Right ventricle myocardium superior (tissue), 1 donor: ENCODE data around the gene DYRK1A. TPM values are rescaled to one million over a fixed set of nuclear protein-coding genes. Genes with fewer than 3 reads are reported as not detected.

Source experiments
- ATAC-seq: fragments of 200-7000 bp; cut with Tn5 transposase; one replicate; pipeline ENCODE4 v1.9.1; 2020; ENCODE audit warnings: mild to moderate bottlenecking; ENCODE audit not compliant: poor library complexity
- DNase-seq: peaks from one replicate; pipeline ENCODE4 v3.0.0-alpha.2; 2020
- intact Hi-C: fragments of 100-400 bp; cut with DNase I; formaldehyde crosslinking; loops from one replicate; pipeline ENCODE4 v1.11.2; 2022
- total RNA-seq: library from RNA; stranded (reverse); fragmentation: NEBNext Ultra II Directional; extraction: Animal tissue kit (Norgen Biotek cat#: 25700); gene quantifications from one replicate; pipeline ENCODE4 v1.2.1, GENCODE V29; 2021
- donor health status: DM: no; HTN: yes; CAD: no; lungs with severe emphysema.

DYRK1A gene
- total RNA-seq, 1 donor from 2014 or later: 62.7 TPM

DNA sequence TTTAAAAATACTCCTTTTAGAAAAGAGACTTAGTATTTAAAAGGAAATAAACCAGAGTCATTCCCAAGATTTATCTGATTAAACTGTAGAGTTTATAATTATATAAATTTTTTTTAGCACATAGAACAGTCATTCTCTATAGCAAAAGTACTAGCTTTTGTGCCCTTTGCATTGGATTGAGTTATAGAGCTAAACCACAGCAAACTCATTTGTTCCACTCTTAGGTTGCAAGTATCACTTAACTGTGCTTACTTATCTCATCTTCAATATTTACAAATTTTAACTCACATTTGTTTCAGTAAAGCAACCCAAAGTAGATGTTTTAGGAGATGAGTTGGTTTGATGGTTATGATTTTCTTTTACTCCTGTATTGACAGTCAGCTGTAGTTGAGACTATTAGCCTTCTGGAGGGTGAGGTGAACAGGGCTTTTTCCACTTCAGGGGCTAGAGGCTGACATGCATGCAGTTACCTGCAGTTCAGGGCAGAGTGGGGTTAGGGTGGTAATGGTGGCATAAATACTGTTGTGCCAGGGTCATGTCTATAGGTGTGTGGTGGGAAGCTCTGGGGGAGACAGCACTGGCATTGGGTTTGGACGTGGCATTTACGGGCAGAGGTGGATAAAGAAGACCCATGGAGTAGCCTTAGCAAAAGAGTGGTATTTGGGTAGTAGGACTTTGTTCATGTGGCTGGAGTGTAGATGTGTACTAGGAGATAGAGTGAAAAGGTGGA is 42.1 kb downstream of the DYRK1A start:
- ATAC-seq: no peak
- intact Hi-C loops: no loop called here
- DNase-seq: no peak

DNA sequence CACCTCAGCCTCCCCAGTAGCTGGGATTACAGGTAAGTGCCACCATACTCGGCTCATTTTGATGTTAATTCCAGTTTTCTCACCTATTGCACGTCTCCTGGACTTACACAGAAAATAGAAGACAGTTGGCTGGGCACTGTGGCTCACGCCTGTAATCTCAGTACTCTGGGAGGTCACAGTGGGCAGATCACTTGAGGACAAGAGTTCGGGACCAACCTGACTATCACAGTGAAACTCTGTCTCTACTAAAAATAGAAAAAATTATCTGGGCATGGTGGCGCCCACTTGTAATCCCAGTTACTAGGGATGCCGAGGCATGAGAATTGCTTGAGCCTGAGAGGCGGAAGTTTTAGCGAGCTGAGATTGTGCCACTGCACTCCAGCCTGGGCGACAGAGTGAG is 44.1 kb downstream of the DYRK1A start:
- intact Hi-C loops: no loop called here
- ATAC-seq (no peak), DNase-seq (no peak)

DNA sequence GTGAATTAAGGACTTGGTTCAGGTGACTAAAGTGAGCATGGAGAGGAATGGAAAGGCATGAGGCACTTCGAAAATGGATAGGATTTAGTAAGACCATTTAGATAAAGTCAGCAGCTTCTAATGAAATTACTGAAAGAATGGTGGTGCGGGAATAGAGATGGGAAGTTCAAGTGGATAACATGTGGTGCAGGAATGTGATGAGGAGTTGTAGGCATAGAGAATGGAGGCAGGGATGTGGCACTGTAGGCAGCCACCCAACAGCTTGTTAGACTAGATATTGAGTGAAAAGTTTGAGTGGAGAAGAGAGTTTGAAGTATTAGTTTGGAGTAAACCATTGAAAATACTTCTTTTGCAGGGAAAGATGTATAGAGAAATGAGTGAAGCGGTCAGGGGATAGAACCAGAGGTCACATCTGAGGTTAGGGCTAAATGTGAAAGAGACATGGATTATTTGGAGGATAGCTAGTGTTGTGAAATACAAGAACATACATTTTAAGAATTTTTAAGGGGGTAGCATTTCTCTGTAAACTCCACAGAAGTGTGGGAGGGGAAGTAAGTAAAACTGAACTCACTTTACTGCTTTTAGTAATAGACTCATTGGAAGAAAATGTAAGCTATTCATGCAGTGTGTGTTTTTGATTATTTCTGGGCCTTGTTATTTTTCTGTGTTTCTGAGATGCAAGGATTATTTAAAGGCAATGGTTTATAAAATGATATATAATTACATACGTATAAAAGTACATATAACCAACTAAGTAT is 46.2 kb downstream of the DYRK1A start:
- ATAC-seq: no peak
- intact Hi-C loops: no loop called here

DNA sequence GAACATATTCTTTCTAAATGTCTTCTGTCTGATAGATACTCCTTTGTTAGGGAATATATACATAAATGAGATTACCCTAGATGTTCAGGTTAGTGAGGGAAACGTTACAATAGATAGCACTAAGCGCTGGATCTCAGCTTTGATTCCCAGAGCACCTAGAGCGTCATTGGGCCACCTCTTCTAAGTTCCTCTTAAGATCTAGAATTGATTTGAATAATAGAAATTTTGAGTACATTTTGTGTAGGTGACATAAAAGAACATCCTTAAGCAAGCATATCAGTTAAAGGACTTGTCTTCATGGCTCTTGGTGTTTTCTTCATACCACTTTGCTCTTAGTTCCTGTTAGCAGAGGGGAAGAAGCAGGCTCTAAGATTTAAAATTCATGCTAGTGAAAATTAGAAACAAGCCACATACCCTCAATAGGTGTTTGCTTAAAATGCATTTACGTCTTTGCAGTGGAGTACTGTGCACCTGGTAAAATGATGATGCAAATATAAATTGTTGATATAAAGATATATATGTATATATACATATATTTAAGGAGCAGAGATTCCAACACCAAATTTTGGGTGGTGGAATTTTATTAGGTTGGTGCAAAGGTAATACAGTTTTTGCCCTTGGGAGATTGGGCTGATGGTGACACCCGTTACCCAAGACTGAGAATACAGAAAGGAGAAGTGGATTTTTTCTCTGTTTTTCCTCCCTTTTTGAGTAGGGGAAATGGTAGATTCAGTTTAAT is 47.1 kb downstream of the DYRK1A start:
- DNase-seq: no peak
- ATAC-seq: no peak
- intact Hi-C loops: no loop called here

More for the DNA sequence above, 46.2 kb downstream of the DYRK1A start:
- no peak for DNase-seq

DNA sequence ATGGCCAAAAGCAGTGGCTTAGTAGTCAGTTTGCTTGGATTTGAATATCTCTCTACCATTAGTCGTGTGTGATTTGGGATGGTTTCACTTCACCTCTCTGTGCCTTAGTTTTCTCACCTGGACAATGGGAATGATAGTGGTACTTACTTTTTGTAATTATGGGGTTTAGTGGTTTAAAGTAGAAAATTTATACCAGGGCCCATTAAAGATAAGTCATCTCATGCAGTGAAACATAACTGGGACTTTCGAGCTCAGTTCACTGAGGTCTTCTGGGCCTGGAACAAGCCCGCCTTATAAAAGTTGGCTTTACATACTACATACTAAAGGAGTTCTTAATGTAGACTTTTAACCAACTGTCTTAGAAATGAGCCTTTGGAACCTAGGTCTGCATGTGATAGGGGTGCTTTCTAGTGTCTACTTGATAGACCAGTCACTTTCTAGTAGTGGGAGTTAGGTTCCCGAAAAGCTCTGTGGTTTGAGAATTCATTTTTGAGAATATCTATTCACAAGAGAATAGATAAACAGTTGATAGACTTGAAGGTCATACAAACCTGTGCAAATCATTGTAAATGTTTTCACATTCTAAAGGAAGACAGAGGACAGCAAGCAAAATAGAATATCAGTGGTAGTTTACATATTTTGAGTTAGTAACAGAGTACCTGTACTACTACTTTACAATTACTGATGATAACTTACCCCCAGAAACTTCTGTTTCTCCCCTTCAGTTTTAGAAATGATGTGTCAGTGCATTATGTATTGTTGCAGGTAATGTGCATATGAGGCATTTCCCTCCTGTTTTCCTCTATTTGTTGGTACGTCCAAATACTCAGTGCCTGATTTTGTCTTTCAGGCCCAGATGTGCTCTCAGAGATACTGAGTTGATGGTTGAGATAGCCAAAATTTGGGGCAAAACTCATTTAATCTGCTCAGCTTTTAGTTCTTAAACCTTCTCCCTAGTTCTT is 48.0 kb downstream of the DYRK1A start:
- no peak for ATAC-seq
- DNase-seq: no peak
- intact Hi-C loops: no loop called here

DNA sequence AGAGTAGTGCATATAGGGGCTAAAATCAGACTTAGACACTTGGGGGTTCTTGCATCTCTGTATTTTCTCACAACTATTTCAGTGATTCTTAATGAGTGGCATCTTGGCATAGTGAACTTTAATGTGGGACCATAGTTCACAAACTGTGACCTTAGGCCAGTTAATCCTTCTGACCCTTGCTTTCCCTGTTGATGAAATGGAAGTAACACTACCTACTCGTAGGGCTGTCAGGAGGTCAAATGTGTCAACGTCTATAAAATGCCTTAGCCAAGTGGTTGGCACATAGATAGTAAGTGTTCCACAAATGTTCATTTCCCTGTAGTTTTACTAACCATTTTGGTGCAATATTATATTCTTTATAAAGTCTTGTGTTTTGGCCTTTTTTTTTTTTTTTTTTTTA is 49.4 kb downstream of the DYRK1A start:
- DNase-seq: no peak
- ATAC-seq: peak; percentile 54
- intact Hi-C loops: no loop called here

DNA sequence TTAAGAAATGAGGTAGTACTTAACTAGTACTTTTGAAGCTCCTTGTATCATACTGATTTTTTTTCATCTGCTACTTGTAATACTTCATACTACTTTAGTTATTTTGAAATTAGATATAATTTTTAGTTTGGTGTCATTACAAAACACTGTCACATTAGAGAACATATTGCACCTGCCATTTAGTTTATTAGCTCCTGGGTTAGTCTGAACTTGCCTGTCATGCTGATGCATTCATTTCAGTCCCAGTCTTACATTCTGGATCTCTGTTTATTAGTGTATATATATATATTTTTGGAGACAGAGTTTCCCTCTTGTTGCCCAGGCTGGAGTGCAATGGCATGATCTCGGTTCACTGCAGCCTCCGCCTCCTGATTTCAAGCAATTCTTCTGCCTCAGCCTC is 50.3 kb downstream of the DYRK1A start:
- ATAC-seq (no peak), DNase-seq (no peak)
- intact Hi-C loops: no loop called here

DNA sequence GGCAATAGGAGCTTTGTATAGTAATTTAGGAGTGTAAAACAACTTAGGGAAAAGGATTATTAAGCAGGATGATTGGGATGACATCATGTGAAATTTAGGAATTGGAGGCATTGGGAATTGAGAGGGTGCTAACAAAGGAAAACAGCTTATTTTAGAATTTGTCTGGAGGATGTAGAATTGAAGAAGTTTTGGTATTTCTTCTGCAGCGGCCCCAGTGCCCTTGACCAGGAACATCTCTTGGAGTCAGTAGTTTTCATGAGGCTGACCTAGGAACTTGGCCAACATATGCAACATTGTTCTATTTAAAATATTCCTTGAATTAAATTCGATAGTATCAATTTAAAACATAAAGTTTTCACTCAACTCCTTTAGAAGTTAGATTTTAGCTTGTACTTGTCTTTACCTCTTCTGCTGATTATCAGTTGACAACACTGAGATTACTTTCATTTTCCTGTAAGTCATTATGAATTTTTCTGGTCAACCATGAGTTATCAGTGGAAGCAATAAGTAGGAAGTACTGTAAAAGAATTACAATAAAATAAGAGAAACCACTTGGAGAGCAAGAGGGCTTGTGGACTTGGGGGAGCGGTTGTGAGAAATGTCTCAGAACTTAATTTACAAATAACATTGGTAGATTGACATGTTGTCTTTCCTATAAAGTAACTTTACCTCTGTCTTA is 52.8 kb downstream of the DYRK1A start:
- no peak for DNase-seq
- intact Hi-C loops: no loop called here
- no peak for ATAC-seq

DNA sequence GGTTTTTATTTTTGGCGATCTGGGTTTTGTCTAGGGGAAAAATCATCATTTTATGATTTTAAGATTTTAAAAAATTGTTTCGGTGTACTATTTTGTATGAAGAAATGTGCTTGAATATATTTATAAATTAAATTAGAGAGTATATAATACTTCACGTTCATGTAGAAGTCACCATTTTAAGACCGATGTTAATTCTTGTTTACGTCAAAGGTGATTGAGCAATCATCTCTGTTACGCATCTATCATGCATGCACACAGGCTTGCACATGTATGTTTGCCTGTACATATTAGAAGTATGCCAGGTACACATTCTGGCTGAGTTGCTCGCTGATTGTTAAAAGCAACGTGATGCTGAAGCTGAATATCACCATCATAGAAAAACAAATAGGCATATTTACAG is 54.7 kb downstream of the DYRK1A start:
- DNase-seq: no peak
- intact Hi-C loops: no loop called here
- no peak for ATAC-seq

DNA sequence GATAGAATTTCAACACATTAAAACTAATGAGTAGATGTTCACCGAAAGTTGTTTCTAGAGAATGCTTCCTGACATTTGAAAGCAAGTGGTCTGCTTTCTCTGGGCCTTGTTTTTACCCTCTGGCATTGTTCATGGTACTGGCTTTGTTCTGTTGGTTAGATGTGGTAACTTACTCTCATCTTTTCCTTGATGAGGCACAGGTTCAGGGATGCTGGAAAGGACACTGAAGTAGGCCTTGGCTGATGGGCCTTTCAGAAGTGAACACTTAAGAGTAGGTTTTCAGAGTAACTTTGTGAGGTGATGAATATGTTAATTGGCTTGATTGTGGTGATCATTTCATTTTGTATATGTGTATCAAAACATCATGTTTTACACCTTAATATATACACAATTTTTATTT is 55.8 kb downstream of the DYRK1A start:
- DNase-seq: no peak
- no peak for ATAC-seq
- intact Hi-C loops: no loop called here

DNA sequence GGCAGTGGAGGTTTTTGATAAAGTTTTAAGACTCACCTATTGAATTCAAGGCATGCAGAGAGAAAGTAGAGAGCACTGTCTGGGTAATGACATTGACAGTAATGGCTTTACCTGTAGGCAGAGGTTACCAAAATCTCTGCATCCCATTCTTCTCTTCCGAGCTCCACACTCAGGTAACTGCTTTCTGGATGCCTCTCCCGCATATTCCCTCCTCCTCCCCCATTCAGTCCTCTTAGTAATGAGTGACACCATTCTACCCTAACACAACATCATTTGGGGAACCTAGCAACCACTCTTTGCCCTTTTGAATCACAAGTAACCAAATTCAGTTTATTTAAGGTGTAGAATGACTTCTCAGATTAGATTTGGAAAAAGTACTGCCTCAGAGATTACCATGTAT is 56.5 kb downstream of the DYRK1A start:
- no peak for DNase-seq
- intact Hi-C loops: no loop called here
- ATAC-seq: no peak

DNA sequence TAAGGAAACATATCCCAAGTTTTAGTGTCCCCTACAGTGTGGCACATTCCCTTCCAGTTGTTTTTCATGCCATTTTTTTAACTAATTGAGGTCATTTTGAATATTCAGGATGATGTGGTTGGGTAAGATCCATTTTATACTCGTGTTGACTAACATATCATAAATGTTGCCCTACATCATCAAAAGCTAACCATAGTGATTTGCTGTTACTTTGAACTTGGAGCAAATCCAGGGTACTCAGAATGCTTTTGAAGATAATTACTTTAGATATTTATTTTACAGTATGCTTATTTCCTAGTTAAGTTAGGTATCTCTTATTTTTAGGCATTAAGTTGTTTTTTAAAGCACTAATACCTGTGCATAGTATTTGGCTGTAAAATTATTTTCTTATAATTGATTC is 57.8 kb downstream of the DYRK1A start:
- ATAC-seq (no peak), DNase-seq (no peak)
- intact Hi-C loops: no loop called here

DNA sequence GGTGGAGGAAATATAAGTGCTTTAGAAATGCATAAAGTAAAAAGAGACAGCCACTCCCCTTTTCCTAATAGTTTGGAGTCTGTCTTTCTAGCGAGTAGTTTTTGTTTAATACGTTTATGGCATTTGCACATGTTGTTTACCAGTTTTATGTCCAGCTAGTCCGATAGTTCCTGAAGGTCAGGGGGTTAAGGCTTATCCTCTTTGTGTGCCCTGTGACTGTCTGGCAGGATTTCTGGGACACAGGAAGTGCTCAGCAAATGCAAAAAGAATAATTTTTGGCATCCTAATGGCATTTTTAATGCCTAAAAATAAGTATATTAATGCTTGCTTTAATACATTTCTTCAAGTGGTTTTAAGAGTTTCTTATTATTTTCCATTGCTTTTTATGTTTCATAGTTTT is 58.4 kb downstream of the DYRK1A start:
- ATAC-seq (peak; percentile 56), DNase-seq (no peak)
- intact Hi-C loops: no loop called here

DNA sequence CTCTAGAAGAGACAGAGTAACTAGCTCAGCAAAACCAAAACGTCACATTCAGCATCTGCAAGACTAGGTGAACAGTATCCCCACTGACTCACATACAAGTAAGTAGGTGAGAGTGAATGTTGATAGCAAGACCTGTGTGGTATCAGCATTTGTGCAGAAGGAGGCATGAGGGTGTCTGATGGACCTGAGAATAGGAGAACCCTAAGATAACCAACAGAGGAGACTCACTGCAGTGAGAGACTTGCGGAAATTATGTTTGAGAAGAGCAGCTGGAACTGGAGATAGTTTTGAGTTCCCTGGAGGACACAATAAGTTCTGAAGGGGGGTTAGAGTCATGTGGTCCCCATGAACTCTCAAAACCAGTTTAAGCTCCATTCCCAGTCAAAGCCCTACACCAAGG is 59.1 kb downstream of the DYRK1A start:
- intact Hi-C loops: no loop called here
- no peak for ATAC-seq

DNA sequence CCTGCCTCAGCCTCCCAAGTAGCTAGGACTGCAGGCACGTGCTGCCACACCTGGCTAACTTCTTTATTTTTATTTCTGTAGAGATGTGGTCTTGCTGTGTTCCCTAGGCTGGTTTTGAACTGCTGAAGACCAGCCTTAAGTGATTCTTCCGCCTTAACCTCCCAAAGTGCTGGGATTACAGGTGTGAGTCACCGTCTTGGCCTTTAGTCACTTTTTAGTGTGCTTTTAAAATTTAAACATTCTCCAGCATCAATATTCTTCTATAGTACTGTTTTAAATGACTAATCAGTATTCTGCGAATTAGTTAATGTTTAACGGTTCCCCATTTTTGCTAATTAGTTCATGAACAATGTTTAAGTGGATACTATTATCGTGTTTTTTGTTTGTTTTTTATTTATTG is 60.6 kb downstream of the DYRK1A start:
- ATAC-seq (no peak), DNase-seq (no peak)
- intact Hi-C loops: no loop called here

More for the DNA sequence above, 59.1 kb downstream of the DYRK1A start:
- no peak for DNase-seq

DNA sequence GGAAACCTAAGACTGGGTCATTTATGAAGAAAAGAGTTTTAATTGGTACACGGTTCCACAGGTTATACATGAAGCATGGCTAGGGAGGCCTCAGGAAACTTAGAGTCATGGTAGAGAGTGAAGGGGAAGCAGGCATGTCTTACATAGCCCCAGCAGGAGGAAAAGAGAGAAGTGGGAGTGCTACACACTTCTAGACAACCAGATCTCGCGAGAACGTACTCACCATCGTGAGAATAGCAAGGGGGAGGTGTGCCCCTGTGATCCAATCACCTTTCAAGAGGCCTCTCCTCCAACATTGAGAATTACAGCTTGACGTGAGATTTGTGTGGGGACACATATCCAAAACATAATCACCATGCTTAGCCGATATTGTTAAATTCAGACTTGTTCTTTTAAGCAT is 62.8 kb downstream of the DYRK1A start:
- intact Hi-C loops: no loop called here
- no peak for ATAC-seq
- DNase-seq: no peak

DNA sequence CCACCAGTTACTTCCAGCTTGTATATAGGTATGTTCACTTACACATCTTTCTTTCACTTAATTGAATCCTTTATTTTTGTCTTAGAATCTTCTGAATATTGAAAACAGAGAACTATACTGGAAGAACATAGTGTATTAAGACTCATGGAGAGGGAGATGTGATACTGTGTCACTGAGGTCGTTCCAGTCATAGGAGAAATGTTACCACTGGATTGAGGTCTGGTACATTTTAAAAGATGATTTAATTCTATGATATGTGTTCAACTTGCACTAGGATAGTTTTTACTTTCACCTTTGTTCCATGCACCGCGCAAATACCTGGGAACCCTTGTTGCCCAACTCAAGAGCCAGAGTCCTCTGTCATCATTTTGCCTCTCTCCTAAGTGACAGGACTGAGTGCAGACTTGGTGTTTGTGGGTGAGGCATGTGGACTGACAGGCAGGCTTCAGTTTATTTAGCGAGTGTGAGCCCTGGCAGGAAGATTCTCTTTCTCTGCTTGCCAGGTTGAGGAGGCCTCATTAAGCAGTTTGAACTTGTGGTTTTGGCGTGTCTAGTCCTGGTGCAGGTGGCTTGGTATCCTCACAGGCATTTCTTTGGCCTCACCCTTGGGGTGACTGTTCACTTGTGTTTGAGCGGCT is 63.7 kb downstream of the DYRK1A start:
- peak; percentile 53 for ATAC-seq
- intact Hi-C loops: loop anchor here (10.0 kb wide), 1 partner anchor 46 kb away; no protein-coding TSS in a partner anchor
- DNase-seq: no peak

DNA sequence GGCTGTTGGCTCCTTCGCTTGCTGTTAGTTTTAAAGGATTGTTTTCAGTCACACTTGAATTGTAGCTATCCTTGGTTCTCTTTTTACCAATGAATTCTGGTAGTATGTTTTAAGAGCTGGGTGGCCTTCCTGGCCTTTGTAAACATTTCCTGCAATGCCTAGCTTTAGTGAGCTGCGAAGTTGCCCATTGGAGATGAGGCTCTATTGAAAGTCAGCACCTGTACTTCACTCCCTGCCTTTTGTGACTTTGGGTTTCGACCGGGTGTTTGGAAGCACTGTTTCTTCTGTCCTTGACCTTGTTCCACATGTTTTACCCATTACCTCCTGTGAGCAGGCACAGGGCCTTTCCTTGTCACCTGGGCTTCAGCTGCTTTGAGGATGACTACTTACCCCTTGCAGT is 64.7 kb downstream of the DYRK1A start:
- DNase-seq (no peak), ATAC-seq (no peak)
- intact Hi-C loops: loop anchor here (10.0 kb wide), 1 partner anchor 46 kb away; no protein-coding TSS in a partner anchor
